PFSK-1 (cell line): ENCODE results near the gene CHIT1.

Source experiments
- FOXP2 ChIP-seq: optimal IDR thresholded peaks from 2 replicates; pipeline ENCODE3; 2011; ENCODE audit warnings: borderline replicate concordance, control low read depth, inconsistent platforms; ENCODE audit not compliant: insufficient read depth; ENCODE audit errors: extremely low read length, extremely low read depth
- POLR2AphosphoS5 ChIP-seq: IDR thresholded peaks from 2 replicates; pipeline ENCODE4 v1.6.1; 2012; ENCODE audit warnings: low read depth, mild to moderate bottlenecking, control low read depth, low read length, moderate library complexity
- REST ChIP-seq, 2 experiments: IDR thresholded peaks; 2 replicates each; pipeline versions ENCODE4 v1.6.1 to v1.8.0; 2011 to 2012; ENCODE audit warnings: low read depth in 2 of 2, low read length in 2 of 2, control low read depth in 1 of 2, inconsistent platforms in 1 of 2, mild to moderate bottlenecking in 1 of 2, moderate library complexity in 1 of 2; ENCODE audit not compliant: insufficient read depth in 1 of 2
- SIN3A ChIP-seq: IDR thresholded peaks from 2 replicates; pipeline ENCODE4 v1.6.1; 2012; ENCODE audit warnings: mild to moderate bottlenecking, low read length, moderate library complexity, borderline replicate concordance; ENCODE audit not compliant: insufficient read depth
- TAF1 ChIP-seq: IDR thresholded peaks from 2 replicates; pipeline ENCODE4 v1.6.1; 2012; ENCODE audit warnings: low read length, control low read depth, borderline replicate concordance; ENCODE audit not compliant: insufficient read depth

- TF ChIP-seq REST (IDR thresholded peaks at IDR 0.05; ENCODE audit: insufficient read depth in 1 of 2, low read depth in 2 of 2, low read length in 2 of 2) (no peak), POLR2AphosphoS5 (no peak), TAF1 (no peak), FOXP2 (no peak), SIN3A (no peak)
Measured at GRCh38 chr1:203178083-203178482, 51.4 kb downstream of the CHIT1 start.
